ENCODE data around the gene CCDC200. TPM values are rescaled to one million over a fixed set of nuclear protein-coding genes. Genes with fewer than 3 reads are reported as not detected.

CCDC200 gene
- total RNA-seq, 1 experiment from 2014 or later = not detected

DNA sequence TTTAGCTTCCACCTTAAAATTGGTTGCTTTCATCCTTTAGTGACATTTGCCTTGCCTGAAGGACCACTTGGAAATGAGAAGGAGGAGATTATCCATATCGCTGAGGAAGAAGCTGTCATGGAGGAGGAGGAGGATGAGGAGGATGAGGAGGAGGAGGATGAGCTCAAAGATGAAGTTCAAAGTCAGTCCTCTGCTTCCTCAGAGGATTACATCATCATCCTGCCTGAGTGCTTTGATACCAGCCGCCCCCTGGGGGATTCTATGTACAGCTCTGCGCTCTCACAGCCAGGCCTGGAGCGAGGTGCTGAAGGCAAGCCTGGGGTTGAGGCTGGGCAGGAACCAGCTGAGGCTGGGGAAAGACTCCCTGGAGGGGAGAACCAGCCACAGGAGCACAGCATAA, 28.3 kb downstream of the CCDC200 start (continued):
- TF ChIP-seq TCF7L2 (IDR thresholded peaks at IDR 0.05; ENCODE audit: borderline replicate concordance, extremely low read depth, insufficient read depth, insufficient read length) = no peak
- no peak for TF ChIP-seq POLR2A (IDR thresholded peaks at IDR 0.05; ENCODE audit: borderline replicate concordance, extremely low read depth, insufficient read depth, insufficient read length)

DNA sequence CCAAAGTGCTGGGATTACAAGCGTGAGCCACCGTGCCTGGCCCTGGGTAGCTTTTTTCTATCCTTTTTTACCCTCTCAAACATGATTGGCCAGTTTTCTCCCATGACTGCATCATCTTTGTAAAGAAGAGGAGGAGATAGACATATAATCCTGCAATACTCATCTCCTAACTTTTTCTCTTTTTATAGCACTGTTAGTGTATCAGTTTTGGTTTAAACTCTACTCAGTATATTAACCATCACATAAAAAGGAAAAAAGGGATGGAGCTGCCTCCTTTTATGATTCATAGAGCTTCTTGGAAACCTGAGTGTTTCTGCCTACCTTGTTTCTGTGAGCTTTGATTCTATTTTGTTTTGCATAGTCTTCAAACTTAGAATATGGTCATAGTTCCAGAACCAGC, 28.8 kb downstream of the CCDC200 start:
- intact Hi-C loops (cut with micrococcal nuclease) = no loop called here
- no peak overlapping the region for H3K4me3 ChIP-seq (replicated peaks in 1 of 2; ENCODE audit: low read depth in 1 of 2, low read length in 2 of 2)
- H3K36me3 ChIP-seq (ENCODE audit: control insufficient read depth in 1 of 2, insufficient read depth in 2 of 2, low read length in 2 of 2) = peaks cover 30 to 40% of the 10 kb centered on the region in 2 experiments
- ChIA-PET POLR2A (interaction anchor here (2.0 to 2.6 kb wide), 2 partner anchors 12 to 116 kb away, joined by 6 to 12 read pairs; partner anchors contain the start of gene TMEM106A), CTCF (interaction anchor here (0.6 kb wide), 1 partner anchor 190 kb away, joined by 3 read pairs; no protein-coding TSS in a partner anchor), RAD21 (ENCODE audit: low non-redundant PET in 1 of 2, low total read pairs in 2 of 2, uncharacterized antibody in 2 of 2, unreplicated experiment in 2 of 2) (no interaction called here)
- BruUV-seq (replicated peaks) = no TSS peak
- no peaks in the 10 kb centered on the region for H3K79me2 ChIP-seq (ENCODE audit: insufficient read depth, low read length)
- no peaks in the 10 kb centered on the region for H3K4me1 ChIP-seq (ENCODE audit: control insufficient read depth in 1 of 2, insufficient read depth in 2 of 2, low read length in 2 of 2)
- H3K27ac ChIP-seq (ENCODE audit: low read depth, low read length) = no peak overlapping the region
- ATAC-seq (no peak), DNase-seq (ENCODE audit: low read depth, low spot score) (no peak)
- no peaks in the 10 kb centered on the region for H4K20me1 ChIP-seq (ENCODE audit: insufficient read depth)
- TF ChIP-seq SP1 (IDR thresholded peaks at IDR 0.05; ENCODE audit: low read depth) = no peak
- TF ChIP-seq, protein P1, sequence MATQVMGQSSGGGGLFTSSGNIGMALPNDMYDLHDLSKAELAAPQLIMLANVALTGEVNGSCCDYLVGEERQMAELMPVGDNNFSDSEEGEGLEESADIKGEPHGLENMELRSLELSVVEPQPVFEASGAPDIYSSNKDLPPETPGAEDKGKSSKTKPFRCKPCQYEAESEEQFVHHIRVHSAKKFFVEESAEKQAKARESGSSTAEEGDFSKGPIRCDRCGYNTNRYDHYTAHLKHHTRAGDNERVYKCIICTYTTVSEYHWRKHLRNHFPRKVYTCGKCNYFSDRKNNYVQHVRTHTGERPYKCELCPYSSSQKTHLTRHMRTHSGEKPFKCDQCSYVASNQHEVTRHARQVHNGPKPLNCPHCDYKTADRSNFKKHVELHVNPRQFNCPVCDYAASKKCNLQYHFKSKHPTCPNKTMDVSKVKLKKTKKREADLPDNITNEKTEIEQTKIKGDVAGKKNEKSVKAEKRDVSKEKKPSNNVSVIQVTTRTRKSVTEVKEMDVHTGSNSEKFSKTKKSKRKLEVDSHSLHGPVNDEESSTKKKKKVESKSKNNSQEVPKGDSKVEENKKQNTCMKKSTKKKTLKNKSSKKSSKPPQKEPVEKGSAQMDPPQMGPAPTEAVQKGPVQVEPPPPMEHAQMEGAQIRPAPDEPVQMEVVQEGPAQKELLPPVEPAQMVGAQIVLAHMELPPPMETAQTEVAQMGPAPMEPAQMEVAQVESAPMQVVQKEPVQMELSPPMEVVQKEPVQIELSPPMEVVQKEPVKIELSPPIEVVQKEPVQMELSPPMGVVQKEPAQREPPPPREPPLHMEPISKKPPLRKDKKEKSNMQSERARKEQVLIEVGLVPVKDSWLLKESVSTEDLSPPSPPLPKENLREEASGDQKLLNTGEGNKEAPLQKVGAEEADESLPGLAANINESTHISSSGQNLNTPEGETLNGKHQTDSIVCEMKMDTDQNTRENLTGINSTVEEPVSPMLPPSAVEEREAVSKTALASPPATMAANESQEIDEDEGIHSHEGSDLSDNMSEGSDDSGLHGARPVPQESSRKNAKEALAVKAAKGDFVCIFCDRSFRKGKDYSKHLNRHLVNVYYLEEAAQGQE (IDR thresholded peaks at IDR 0.05; ENCODE audit: low read depth) = no peak
- no peak for TF ChIP-seq ELF1 (IDR thresholded peaks at IDR 0.05; ENCODE audit: borderline replicate concordance, low read depth)
- TF ChIP-seq EZH2phosphoT487 (IDR thresholded peaks at IDR 0.05; ENCODE audit: borderline replicate concordance) = no peak
- TF ChIP-seq ZFX (IDR thresholded peaks at IDR 0.05) = no peak
- TF ChIP-seq ZNF274 (IDR thresholded peaks at IDR 0.05; ENCODE audit: low read depth, low read length) = no peak
- TF ChIP-seq FOSL1 (IDR thresholded peaks at IDR 0.05; ENCODE audit: low read depth) = no peak
- TF ChIP-seq SIN3A (IDR thresholded peaks at IDR 0.05; ENCODE audit: low read depth) = no peak
- TF ChIP-seq, protein P2, sequence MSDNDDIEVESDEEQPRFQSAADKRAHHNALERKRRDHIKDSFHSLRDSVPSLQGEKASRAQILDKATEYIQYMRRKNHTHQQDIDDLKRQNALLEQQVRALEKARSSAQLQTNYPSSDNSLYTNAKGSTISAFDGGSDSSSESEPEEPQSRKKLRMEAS (IDR thresholded peaks at IDR 0.05) = no peak
- no peak for TF ChIP-seq CEBPB (IDR thresholded peaks at IDR 0.05; ENCODE audit: low read depth)
- no peak for TF ChIP-seq POLR2AphosphoS5 (IDR thresholded peaks at IDR 0.05; ENCODE audit: low read depth, low read length)
- TF ChIP-seq JUND (IDR thresholded peaks at IDR 0.05) = no peak
- H3K9me2 ChIP-seq (ENCODE audit: insufficient read depth) = no peaks in the 10 kb centered on the region
- no peak overlapping the region for H2AFZ ChIP-seq (ENCODE audit: low read depth, low read length, poor library complexity, severe bottlenecking)
- H3K9ac ChIP-seq (ENCODE audit: low read length) = no peak overlapping the region
- no peaks in the 10 kb centered on the region for H3K27me3 ChIP-seq (ENCODE audit: insufficient read depth, low read length)
- no peak overlapping the region for H3K4me2 ChIP-seq (ENCODE audit: low read length)
- no peaks in the 10 kb centered on the region for H3K9me3 ChIP-seq (ENCODE audit: control insufficient read depth in 1 of 2, insufficient read depth in 1 of 2, low read depth in 1 of 2, low read length in 2 of 2)
